ENCODE measurements around the gene ME1. TPM values are rescaled to one million over a fixed set of nuclear protein-coding genes. Genes with fewer than 3 reads are reported as not detected.

The ME1 gene
- polyA plus RNA-seq, 2 of the 4 experiments (the other 2 are of a cell fraction): 59.1 to 60.6 TPM

DNA sequence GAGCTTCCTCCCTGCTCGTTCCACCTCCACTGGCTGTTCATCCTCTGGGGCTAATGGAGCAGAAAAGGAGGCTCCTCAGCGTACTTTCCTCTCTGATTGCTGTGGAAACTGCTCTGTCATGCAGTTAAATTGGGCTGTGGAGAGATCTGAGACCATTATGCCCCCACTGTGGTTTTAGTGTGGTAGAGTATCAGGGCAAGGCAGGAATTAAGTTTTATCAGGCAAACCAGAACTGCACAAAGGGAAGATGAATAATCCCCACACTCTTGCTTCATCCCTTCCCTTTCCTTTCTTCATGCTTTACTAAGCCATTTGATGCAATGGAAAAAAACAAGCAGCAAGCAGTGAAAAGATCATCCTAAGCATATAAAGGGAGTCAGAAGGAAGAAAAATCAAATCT, 11.9 kb upstream of the ME1 start:
- no peak overlapping the region for H3K4me3 ChIP-seq
- ChIA-PET CTCF (interaction anchor here (0.6 kb wide), 1 partner anchor 11 kb away, joined by 3 read pairs; no protein-coding TSS in a partner anchor), POLR2A (no interaction called here)
- TF ChIP-seq ESRRA (IDR thresholded peaks at IDR 0.05; ENCODE audit: borderline replicate concordance, low read length) (no peak), NPAS2 (CRISPR knock-in tag; IDR thresholded peaks at IDR 0.05; ENCODE audit: borderline replicate concordance) (no peak), MAZ (IDR thresholded peaks at IDR 0.05; ENCODE audit: borderline replicate concordance, low read depth, low read length) (no peak), RFX5 (IDR thresholded peaks at IDR 0.05) (no peak)
- TF ChIP-seq, protein P1, sequence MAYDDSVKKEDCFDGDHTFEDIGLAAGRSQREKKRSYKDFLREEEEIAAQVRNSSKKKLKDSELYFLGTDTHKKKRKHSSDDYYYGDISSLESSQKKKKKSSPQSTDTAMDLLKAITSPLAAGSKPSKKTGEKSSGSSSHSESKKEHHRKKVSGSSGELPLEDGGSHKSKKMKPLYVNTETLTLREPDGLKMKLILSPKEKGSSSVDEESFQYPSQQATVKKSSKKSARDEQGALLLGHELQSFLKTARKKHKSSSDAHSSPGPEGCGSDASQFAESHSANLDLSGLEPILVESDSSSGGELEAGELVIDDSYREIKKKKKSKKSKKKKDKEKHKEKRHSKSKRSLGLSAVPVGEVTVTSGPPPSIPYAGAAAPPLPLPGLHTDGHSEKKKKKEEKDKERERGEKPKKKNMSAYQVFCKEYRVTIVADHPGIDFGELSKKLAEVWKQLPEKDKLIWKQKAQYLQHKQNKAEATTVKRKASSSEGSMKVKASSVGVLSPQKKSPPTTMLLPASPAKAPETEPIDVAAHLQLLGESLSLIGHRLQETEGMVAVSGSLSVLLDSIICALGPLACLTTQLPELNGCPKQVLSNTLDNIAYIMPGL (CRISPR knock-in tag; IDR thresholded peaks at IDR 0.05; ENCODE audit: borderline replicate concordance): no peak
- TF ChIP-seq, protein P2, sequence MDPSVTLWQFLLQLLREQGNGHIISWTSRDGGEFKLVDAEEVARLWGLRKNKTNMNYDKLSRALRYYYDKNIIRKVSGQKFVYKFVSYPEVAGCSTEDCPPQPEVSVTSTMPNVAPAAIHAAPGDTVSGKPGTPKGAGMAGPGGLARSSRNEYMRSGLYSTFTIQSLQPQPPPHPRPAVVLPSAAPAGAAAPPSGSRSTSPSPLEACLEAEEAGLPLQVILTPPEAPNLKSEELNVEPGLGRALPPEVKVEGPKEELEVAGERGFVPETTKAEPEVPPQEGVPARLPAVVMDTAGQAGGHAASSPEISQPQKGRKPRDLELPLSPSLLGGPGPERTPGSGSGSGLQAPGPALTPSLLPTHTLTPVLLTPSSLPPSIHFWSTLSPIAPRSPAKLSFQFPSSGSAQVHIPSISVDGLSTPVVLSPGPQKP (IDR thresholded peaks at IDR 0.05; ENCODE audit: low read depth, low read length): no peak
- H3K4me1 ChIP-seq: no peaks in the 10 kb centered on the region
- no peak overlapping the region for H3K27ac ChIP-seq
- ATAC-seq: no peak
- no peak for DNase-seq (ENCODE audit: low read depth in 1 of 2, low spot score in 1 of 2)
- WGBS (ENCODE audit: missing lambda C conversion rate): 58% methylated on average over 2 of the region's 2 CpGs
- no peaks in the 10 kb centered on the region for H3K9me3 ChIP-seq
- H3K4me2 ChIP-seq: no peak overlapping the region
- FAIRE-seq: no peak

DNA sequence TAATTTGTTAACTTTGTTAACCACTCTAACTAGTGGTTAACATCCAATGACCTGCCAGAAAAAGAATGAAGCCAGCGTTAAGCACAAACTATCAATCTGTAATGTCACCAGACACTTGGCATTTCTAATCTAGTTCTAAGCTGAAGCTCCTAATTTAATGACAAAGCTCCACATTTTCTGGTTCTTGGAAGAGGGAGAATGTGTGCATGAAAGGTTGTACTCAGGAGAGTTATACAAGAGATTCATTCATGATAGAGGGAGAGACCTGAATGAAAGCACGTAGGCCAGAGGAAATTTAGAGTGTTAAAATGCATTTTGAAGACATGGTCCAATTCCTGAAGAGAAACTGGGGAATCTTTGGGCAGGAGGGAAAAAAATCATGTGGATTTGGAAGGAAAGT, 8.3 kb upstream of the ME1 start:
- WGBS (ENCODE audit: missing lambda C conversion rate): 81% methylated on average over 2 of the region's 2 CpGs
- FAIRE-seq (no peak), DNase-seq (ENCODE audit: low read depth in 1 of 2, low spot score in 1 of 2) (no peak), ATAC-seq (no peak)
- no peaks in the 10 kb centered on the region for H3K9me3 ChIP-seq
- CTCF ChIA-PET: no interaction called here
- no peak overlapping the region for H3K4me3 ChIP-seq
- TF ChIP-seq HOXB13 (CRISPR knock-in tag; IDR thresholded peaks at IDR 0.05; ENCODE audit: low read depth): no peak
- TF ChIP-seq, protein P3, sequence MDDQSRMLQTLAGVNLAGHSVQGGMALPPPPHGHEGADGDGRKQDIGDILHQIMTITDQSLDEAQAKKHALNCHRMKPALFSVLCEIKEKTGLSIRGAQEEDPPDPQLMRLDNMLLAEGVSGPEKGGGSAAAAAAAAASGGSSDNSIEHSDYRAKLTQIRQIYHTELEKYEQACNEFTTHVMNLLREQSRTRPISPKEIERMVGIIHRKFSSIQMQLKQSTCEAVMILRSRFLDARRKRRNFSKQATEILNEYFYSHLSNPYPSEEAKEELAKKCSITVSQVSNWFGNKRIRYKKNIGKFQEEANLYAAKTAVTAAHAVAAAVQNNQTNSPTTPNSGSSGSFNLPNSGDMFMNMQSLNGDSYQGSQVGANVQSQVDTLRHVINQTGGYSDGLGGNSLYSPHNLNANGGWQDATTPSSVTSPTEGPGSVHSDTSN (IDR thresholded peaks at IDR 0.05): no peak
- no peak for TF ChIP-seq RFX5 (IDR thresholded peaks at IDR 0.05)
- no peak for TF ChIP-seq KDM1A (IDR thresholded peaks at IDR 0.05; ENCODE audit: low read depth)
- no peak for TF ChIP-seq POLR2AphosphoS2 (conservative IDR thresholded peaks at IDR 0.05; ENCODE audit: low read length)
- TF ChIP-seq TP53 (CRISPR knock-in tag; IDR thresholded peaks at IDR 0.05): no peak
- TF ChIP-seq CEBPB (IDR thresholded peaks at IDR 0.05): no peak
- TF ChIP-seq, protein P4, sequence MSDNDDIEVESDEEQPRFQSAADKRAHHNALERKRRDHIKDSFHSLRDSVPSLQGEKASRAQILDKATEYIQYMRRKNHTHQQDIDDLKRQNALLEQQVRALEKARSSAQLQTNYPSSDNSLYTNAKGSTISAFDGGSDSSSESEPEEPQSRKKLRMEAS (IDR thresholded peaks at IDR 0.05): no peak
- TF ChIP-seq POLR2A (IDR thresholded peaks at IDR 0.05; ENCODE audit: low read length): no peak
- no peak for TF ChIP-seq ZC3H11A (IDR thresholded peaks at IDR 0.05)
- no peak for TF ChIP-seq JUNB (IDR thresholded peaks at IDR 0.05)
- TF ChIP-seq RARB (CRISPR knock-in tag; IDR thresholded peaks at IDR 0.05): no peak
- no peak for TF ChIP-seq FOSB (CRISPR knock-in tag; IDR thresholded peaks at IDR 0.05)
- no peak for TF ChIP-seq ZNF302 (CRISPR knock-in tag; IDR thresholded peaks at IDR 0.05)
- TF ChIP-seq CHD4 (IDR thresholded peaks at IDR 0.05; ENCODE audit: borderline replicate concordance): no peak
- no peak for TF ChIP-seq PHF8 (IDR thresholded peaks at IDR 0.05; ENCODE audit: borderline replicate concordance, low read depth)
- no peak for TF ChIP-seq EHMT2 (IDR thresholded peaks at IDR 0.05; ENCODE audit: low read depth)
- POLR2A ChIA-PET: no interaction called here
- no peak overlapping the region for H3K4me2 ChIP-seq
- H3K4me1 ChIP-seq: peaks cover 12% of the 10 kb centered on the region
- H3K27ac ChIP-seq: no peak overlapping the region

DNA sequence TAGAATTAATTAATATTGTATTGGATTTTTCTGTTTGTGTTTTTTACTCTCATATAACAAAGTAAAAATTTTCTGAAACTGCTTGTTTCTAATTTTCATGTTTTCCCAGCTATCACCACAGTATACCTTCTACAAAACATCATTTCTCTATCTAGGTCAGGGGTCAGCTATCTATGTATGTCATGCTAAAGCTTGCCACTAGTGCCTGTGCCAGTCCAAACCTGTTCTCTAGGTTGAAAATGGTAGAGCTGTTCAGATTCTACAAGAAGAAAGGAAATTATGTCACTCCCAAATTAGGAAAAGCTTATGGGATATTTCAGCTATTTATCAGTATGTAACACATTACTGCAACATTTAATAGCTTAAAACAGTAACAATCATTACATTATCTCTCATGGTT, 5.8 kb upstream of the ME1 start:
- no peak for ATAC-seq

More for the DNA sequence above, 5.8 kb upstream of the ME1 start:
- TF ChIP-seq RCOR1 (IDR thresholded peaks at IDR 0.05; ENCODE audit: low read depth, low read length) (no peak), RAD21 (conservative IDR thresholded peaks at IDR 0.05 in 1 of 2, IDR thresholded peaks at IDR 0.05 in 1 of 2) (no peak)
- TF ChIP-seq, protein P4 (IDR thresholded peaks at IDR 0.05): no peak
- TF ChIP-seq, protein P2 (IDR thresholded peaks at IDR 0.05; ENCODE audit: low read depth, low read length): no peak
- TF ChIP-seq, protein P5, sequence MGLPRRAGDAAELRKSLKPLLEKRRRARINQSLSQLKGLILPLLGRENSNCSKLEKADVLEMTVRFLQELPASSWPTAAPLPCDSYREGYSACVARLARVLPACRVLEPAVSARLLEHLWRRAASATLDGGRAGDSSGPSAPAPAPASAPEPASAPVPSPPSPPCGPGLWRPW (IDR thresholded peaks at IDR 0.05): no peak
- DNase-seq (ENCODE audit: low read depth in 1 of 2, low spot score in 1 of 2) (no peak), FAIRE-seq (no peak)
- CTCF ChIA-PET: interaction anchor here (1.5 to 1.6 kb wide), 2 partner anchors 16 to 75 kb away, joined by 4 to 6 read pairs; partner anchors contain the start of gene PRSS35
- POLR2A ChIA-PET: no interaction called here
- Histone ChIP-seq H3K4me1 (peaks cover 37% of the 10 kb centered on the region), H3K4me3 (no peak overlapping the region), H3K27ac (no peak overlapping the region), H3K4me2 (no peak overlapping the region), H3K9me3 (no peaks in the 10 kb centered on the region)
